Gastrocnemius medialis (tissue), 4 donors: ENCODE data around the gene ASTN2.

ENCODE experiments used
- CTCF ChIP-seq, 5 experiments: fragments of 450-650 bp in 3 of 5; fragments of 200-600 bp in 2 of 5; sonication (generic) in 2 of 5; IDR thresholded peaks in 4 of 5; conservative IDR thresholded peaks in 1 of 5; 1 replicate in 4 of 5; 2 replicates in 1 of 5; pipeline ENCODE4 v1.5.1; 2016 to 2019; ENCODE audit warnings: antibody characterized with exemption in 5 of 5, mild to moderate bottlenecking in 3 of 5, moderate library complexity in 3 of 5
- POLR2A ChIP-seq, 2 donors: fragments of 450-650 bp; IDR thresholded peaks; one replicate each; pipeline ENCODE4 v1.6.1; 2017; ENCODE audit warnings: antibody characterized with exemption in 2 of 2, mild to moderate bottlenecking in 2 of 2, moderate library complexity in 2 of 2

- TF ChIP-seq CTCF (IDR thresholded peaks at IDR 0.05 in 4 of 5, conservative IDR thresholded peaks at IDR 0.05 in 1 of 5) (no peak), POLR2A (IDR thresholded peaks at IDR 0.05) (no peak)
Observed at GRCh38 chr9:117232281-117232680, 182.6 kb downstream of the ASTN2 start.
